Activated CD4-positive, alpha-beta T cell treated with anti-CD3 and anti-CD28 coated beads, Interleukin-2, amount 10 ng/mL, durations not matched to agents 7 days and 5 days (primary cell): ENCODE results near the gene RBM22. TPM values are rescaled to one million over a fixed set of nuclear protein-coding genes. Genes with fewer than 3 reads are reported as not detected.

Source experiments
- CTCF ChIA-PET: fragments of 350-600 bp; sonication (Branson Sonifier 250); formaldehyde crosslinking; loops from one replicate; lab custom pipeline; 2021; ENCODE audit warnings: antibody characterized with exemption; lab: Charles Lee
- POLR2A ChIA-PET: fragments of 350-600 bp; sonication (Branson Sonifier 250); formaldehyde crosslinking; loops from one replicate; lab custom pipeline; 2021; ENCODE audit warnings: antibody characterized with exemption; lab: Charles Lee
- DNase-seq: peaks from one replicate; pipeline ENCODE4 v3.0.0-alpha.2; 2020
- H3K27ac Mint-ChIP-seq: one replicate; pipeline ENCODE4 v1.8.0; 2021; ENCODE audit warnings: mild to moderate bottlenecking, moderate library complexity, mixed read lengths
- H3K27me3 Mint-ChIP-seq: one replicate; pipeline ENCODE4 v1.8.0; 2021; ENCODE audit warnings: mixed read lengths
- H3K36me3 Mint-ChIP-seq: one replicate; pipeline ENCODE4 v1.8.0; 2021; ENCODE audit warnings: low read depth, mixed read lengths
- H3K4me1 Mint-ChIP-seq: one replicate; pipeline ENCODE4 v1.8.0; 2021; ENCODE audit warnings: mixed read lengths
- H3K4me3 Mint-ChIP-seq: one replicate; pipeline ENCODE4 v1.8.0; 2021; ENCODE audit warnings: mild to moderate bottlenecking, moderate library complexity, mixed read lengths
- H3K9me3 Mint-ChIP-seq: one replicate; pipeline ENCODE4 v1.8.0; 2021; ENCODE audit warnings: mixed read lengths
- total RNA-seq, 2 experiments: library from RNA; stranded (reverse); gene quantifications; one replicate each; pipeline ENCODE4 v1.2.3, GENCODE V29; 2021

Gene RBM22
- total RNA-seq, 2 experiments from 2014 or later = 61.9 to 65.6 TPM

DNA sequence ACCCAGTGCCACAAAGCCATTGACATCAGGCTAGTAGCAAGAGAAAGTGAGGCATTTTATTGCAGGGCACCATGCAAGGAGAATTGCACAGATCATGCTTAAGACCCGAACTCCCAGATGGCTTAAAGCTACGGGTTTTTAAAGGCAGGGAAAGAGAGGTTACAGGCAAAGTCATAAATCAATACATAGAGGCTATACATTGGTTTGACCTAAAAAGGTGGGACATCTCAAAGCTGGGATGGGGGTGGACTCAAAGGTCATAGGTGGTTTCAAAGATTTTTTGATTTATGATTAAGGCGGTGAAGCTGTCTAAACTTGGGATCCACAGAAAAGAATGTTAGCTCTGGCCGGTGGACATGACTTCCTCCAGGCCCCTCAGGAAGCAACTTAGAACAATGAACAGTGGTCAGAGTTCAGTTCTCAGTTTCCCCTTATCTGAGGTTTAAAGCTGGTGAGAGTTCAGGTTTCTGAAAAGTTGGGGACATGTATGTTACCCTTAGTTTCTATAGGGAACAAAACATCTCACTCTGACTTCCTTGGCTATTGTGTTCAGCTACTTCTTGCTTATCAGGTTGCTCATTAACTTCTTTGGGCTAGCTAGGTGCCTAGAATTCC is 6.0 kb upstream of the RBM22 start:
- Mint-ChIP-seq H3K4me3 (no peak overlapping the region), H3K27ac (peak overlapping the region; percentile 0), H3K9me3 (no peaks in the 10 kb centered on the region), H3K4me1 (peaks cover 8% of the 10 kb centered on the region), H3K27me3 (no peaks in the 10 kb centered on the region), H3K36me3 (peaks cover 24% of the 10 kb centered on the region)
- ChIA-PET CTCF (interaction anchor here (0.5 kb wide), 1 partner anchor 19 kb away, joined by 3 read pairs; no protein-coding TSS in a partner anchor), POLR2A (interaction anchor here (0.5 kb wide), 1 partner anchor 620 kb away, joined by 6 read pairs; no protein-coding TSS in a partner anchor)
- no peak for DNase-seq

GRCh38 chr5:150703762-150704161 is 2.9 kb upstream of the RBM22 start:
- H3K27me3 Mint-ChIP-seq = no peaks in the 10 kb centered on the region
- no peak for DNase-seq
- no peak overlapping the region for H3K4me3 Mint-ChIP-seq
- H3K27ac Mint-ChIP-seq = no peak overlapping the region
- H3K9me3 Mint-ChIP-seq = no peaks in the 10 kb centered on the region
- H3K4me1 Mint-ChIP-seq = peaks cover 13% of the 10 kb centered on the region
- H3K36me3 Mint-ChIP-seq = peaks cover 13% of the 10 kb centered on the region
- ChIA-PET POLR2A (no interaction called here), CTCF (interaction anchor here (0.5 to 1.4 kb wide), 4 partner anchors 8 to 875 kb away, joined by 3 read pairs; no protein-coding TSS in a partner anchor)

DNA sequence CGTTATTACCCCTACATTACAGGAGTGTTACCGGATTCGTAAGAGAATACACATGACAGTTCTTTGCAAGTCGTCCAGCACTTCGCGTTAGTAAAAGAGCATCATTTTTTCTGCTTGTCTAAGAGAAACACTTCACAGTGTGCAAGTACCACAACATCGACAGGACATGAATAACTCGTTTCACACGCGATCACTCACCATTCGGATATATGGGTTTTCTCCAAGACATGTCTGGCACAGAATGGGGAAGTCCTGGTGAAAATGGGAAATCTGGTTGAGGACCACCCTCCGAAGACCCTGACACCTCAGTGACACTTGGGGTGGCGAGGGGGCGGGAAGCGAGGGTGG is 642 bp downstream of the RBM22 start:
- Mint-ChIP-seq H3K4me1 (peaks cover 13% of the 10 kb centered on the region), H3K36me3 (peaks cover 27% of the 10 kb centered on the region)
- CTCF ChIA-PET = interaction anchor here (0.6 to 3.8 kb wide), 30 partner anchors 9 to 733 kb away, joined by 3 to 26 read pairs (median 3); partner anchors contain the start of genes IRGM and MYOZ3

GRCh38 chr5:150694612-150695011 is 6.2 kb downstream of the RBM22 start:
- H3K9me3 Mint-ChIP-seq = no peaks in the 10 kb centered on the region
- H3K36me3 Mint-ChIP-seq = peaks cover 67% of the 10 kb centered on the region
- H3K4me1 Mint-ChIP-seq = no peaks in the 10 kb centered on the region
- no peaks in the 10 kb centered on the region for H3K27me3 Mint-ChIP-seq
- ChIA-PET POLR2A (no interaction called here), CTCF (no interaction called here)
- no peak overlapping the region for H3K4me3 Mint-ChIP-seq
- DNase-seq = no peak
- no peak overlapping the region for H3K27ac Mint-ChIP-seq

More for the DNA sequence above, 642 bp downstream of the RBM22 start:
- POLR2A ChIA-PET = interaction anchor here (1.1 to 2.1 kb wide), 2 partner anchors 59 to 147 kb away, joined by 3 to 10 read pairs; partner anchors contain the start of genes DCTN4 and IRGM
- no peaks in the 10 kb centered on the region for H3K9me3 Mint-ChIP-seq
- H3K27ac Mint-ChIP-seq = no peak overlapping the region
- H3K27me3 Mint-ChIP-seq = no peaks in the 10 kb centered on the region
- no peak for DNase-seq
- no peak overlapping the region for H3K4me3 Mint-ChIP-seq

DNA sequence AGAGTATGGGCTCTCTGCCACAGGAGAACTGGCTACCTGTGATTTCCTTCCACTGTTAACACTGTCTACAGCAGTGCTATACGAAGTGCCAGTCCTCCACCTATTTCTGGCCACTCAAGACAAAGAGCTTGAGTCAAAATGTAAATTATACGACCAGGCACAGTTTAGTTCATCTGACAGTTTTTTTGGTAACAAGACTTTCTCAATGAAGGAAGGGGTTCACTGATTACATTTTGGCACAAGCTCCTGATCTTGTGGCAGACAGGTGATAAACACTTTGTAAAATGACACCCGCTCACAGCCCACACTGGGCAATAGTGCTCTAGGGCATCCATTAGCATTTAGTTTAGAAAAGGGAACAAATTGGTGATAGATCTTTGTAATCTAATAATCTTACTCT is 8.6 kb downstream of the RBM22 start:
- Mint-ChIP-seq H3K9me3 (no peaks in the 10 kb centered on the region), H3K27ac (no peak overlapping the region), H3K4me1 (no peaks in the 10 kb centered on the region), H3K36me3 (peaks cover 60% of the 10 kb centered on the region), H3K27me3 (no peaks in the 10 kb centered on the region), H3K4me3 (no peak overlapping the region)
- CTCF ChIA-PET = no interaction called here
- DNase-seq = no peak
- POLR2A ChIA-PET = no interaction called here

DNA sequence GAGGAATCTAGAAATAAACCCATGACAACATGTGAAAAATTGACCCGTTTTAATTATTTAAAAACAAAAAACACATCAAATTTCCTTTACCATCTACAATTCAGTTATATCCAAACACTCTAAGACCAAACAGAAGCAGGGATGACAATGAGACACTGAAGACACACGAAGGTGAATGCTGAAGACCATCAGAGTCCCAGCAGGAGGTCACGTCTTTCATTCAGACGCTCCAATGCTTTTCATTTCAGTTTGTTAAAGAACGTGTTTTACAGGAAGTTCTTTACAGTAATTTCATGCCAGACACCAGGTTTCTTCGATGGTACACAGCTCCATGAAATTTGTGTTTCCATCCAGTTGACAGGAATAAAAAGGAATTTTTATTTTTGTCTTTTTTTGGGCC is 10.1 kb downstream of the RBM22 start:
- H3K9me3 Mint-ChIP-seq = no peaks in the 10 kb centered on the region
- no peak overlapping the region for H3K4me3 Mint-ChIP-seq
- no peaks in the 10 kb centered on the region for H3K27me3 Mint-ChIP-seq
- no peak for DNase-seq
- H3K4me1 Mint-ChIP-seq = no peaks in the 10 kb centered on the region
- H3K36me3 Mint-ChIP-seq = peaks cover 53% of the 10 kb centered on the region
- no peak overlapping the region for H3K27ac Mint-ChIP-seq
- ChIA-PET POLR2A (no interaction called here), CTCF (interaction anchor here (0.7 to 1.3 kb wide), 2 partner anchors 10 to 312 kb away, joined by 4 read pairs; partner anchors contain the start of gene RBM22)

DNA sequence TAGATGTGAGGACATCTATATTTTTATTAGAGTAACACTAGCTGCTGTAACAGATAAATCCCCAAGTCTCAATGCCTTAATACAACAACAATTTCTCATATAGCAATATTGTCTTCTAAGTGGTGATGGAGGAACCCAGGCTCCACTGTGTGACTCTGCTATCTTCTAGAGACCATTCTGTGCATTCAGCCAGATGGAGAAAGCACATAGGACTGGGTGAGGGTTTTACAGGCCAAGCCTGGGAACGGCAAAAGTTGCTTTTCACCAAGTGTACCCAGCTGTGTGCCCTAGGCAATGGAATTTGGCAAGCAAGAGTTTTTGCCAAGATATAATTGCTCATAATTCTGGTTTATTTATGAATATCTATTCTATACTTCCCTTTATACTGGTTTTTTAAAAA is 11.7 kb downstream of the RBM22 start:
- H3K9me3 Mint-ChIP-seq = no peaks in the 10 kb centered on the region
- ChIA-PET POLR2A (interaction anchor here (0.7 kb wide), 1 partner anchor 28 kb away, joined by 3 read pairs; no protein-coding TSS in a partner anchor), CTCF (interaction anchor here (1.6 kb wide), 1 partner anchor 12 kb away, joined by 5 read pairs; the partner anchor contains the start of gene RBM22)
- H3K27me3 Mint-ChIP-seq = no peaks in the 10 kb centered on the region
- H3K36me3 Mint-ChIP-seq = peaks cover 38% of the 10 kb centered on the region
- no peaks in the 10 kb centered on the region for H3K4me1 Mint-ChIP-seq
- no peak overlapping the region for H3K4me3 Mint-ChIP-seq
- no peak for DNase-seq
- H3K27ac Mint-ChIP-seq = no peak overlapping the region

DNA sequence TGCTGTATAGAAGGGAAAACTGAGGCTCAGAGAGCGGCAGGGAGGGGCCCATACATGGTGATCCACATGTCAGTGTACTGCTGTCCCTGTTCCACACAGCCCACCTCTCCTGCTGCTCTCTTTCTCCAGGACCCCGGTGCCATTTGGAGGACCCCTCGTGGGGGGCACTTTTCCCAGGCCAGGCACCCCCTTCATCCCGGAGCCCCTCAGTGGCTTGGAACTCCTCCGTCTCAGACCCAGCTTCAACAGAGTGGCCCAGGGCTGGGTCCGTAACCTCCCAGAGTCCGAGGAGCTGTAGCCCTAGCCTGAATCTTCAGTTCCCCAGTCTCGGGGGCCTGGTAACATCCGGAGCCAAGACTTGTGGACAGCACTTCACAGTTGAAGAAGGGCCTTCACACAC is 24.3 kb downstream of the RBM22 start:
- Mint-ChIP-seq H3K9me3 (no peaks in the 10 kb centered on the region), H3K36me3 (no peaks in the 10 kb centered on the region), H3K27ac (no peak overlapping the region), H3K4me1 (peaks cover 8% of the 10 kb centered on the region), H3K4me3 (no peak overlapping the region), H3K27me3 (peaks cover 7% of the 10 kb centered on the region)
- CTCF ChIA-PET = no interaction called here
- no peak for DNase-seq
- POLR2A ChIA-PET = no interaction called here

DNA sequence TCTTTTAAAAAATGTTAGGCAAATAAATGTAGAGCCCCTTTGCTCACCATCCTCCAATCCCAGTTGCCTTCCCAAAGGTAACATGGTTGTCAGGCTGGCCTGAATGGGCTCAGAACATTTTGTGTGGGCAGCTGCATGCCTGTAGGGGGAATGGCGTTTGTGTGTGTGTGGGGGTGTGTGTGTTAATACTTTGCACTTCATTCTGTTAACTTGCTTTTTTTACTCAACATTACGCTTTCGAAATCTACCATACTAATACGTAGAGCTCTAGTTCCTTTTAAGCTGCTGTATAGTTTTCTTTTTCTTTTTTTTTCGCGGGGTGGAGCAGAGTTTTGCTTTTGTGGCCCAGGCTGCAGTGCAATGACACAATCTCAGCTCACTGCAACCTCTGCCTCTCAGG is 25.8 kb downstream of the RBM22 start:
- peaks cover 8% of the 10 kb centered on the region for H3K4me1 Mint-ChIP-seq
- peaks cover 22% of the 10 kb centered on the region for H3K27me3 Mint-ChIP-seq
- ChIA-PET CTCF (interaction anchor here (0.5 to 1.7 kb wide), 4 partner anchors 11 to 1023 kb away, joined by 3 to 6 read pairs (median 4); partner anchors contain the start of gene RBM22), POLR2A (no interaction called here)
- no peaks in the 10 kb centered on the region for H3K36me3 Mint-ChIP-seq
- no peak overlapping the region for H3K27ac Mint-ChIP-seq
- H3K4me3 Mint-ChIP-seq = no peak overlapping the region
- H3K9me3 Mint-ChIP-seq = no peaks in the 10 kb centered on the region
- DNase-seq = no peak

GRCh38 chr5:150674341-150674821 is 26.5 kb downstream of the RBM22 start:
- Mint-ChIP-seq H3K4me1 (peaks cover 8% of the 10 kb centered on the region), H3K9me3 (no peaks in the 10 kb centered on the region), H3K36me3 (no peaks in the 10 kb centered on the region), H3K27me3 (peaks cover 24% of the 10 kb centered on the region), H3K27ac (no peak overlapping the region), H3K4me3 (no peak overlapping the region)
- POLR2A ChIA-PET = no interaction called here
- no peak for DNase-seq
- CTCF ChIA-PET = interaction anchor here (1.3 to 1.7 kb wide), 2 partner anchors 10 to 26 kb away, joined by 3 to 5 read pairs; partner anchors contain the start of gene RBM22

GRCh38 chr5:150672884-150673275 is 28.0 kb downstream of the RBM22 start:
- POLR2A ChIA-PET = interaction anchor here (0.6 kb wide), 1 partner anchor 224 kb away, joined by 5 read pairs; no protein-coding TSS in a partner anchor

GRCh38 chr5:150672237-150672883 is 28.5 kb downstream of the RBM22 start:
- Mint-ChIP-seq H3K9me3 (no peaks in the 10 kb centered on the region), H3K27me3 (peaks cover 24% of the 10 kb centered on the region), H3K36me3 (no peaks in the 10 kb centered on the region), H3K4me3 (peak overlapping the region; percentile 69), H3K4me1 (peaks cover 8% of the 10 kb centered on the region), H3K27ac (peak overlapping the region; percentile 11)
- DNase-seq = peak; percentile 30
- ChIA-PET CTCF (interaction anchor here (0.8 to 2.0 kb wide), 4 partner anchors 10 to 64 kb away, joined by 3 to 5 read pairs (median 4); partner anchors contain the start of gene RBM22), POLR2A (no interaction called here)

More at GRCh38 chr5:150672884-150673275, 28.0 kb downstream of the RBM22 start:
- no peak for DNase-seq
- H3K4me3 Mint-ChIP-seq = peak overlapping the region; percentile 69
- H3K9me3 Mint-ChIP-seq = no peaks in the 10 kb centered on the region
- CTCF ChIA-PET = interaction anchor here (0.8 to 2.0 kb wide), 4 partner anchors 8 to 64 kb away, joined by 3 to 5 read pairs (median 5); partner anchors contain the start of gene RBM22
- peaks cover 8% of the 10 kb centered on the region for H3K4me1 Mint-ChIP-seq
- no peak overlapping the region for H3K27ac Mint-ChIP-seq
- H3K36me3 Mint-ChIP-seq = no peaks in the 10 kb centered on the region
- peaks cover 24% of the 10 kb centered on the region for H3K27me3 Mint-ChIP-seq
